ENCODE measurements around the gene TMEM132D.

Gene TMEM132D

DNA sequence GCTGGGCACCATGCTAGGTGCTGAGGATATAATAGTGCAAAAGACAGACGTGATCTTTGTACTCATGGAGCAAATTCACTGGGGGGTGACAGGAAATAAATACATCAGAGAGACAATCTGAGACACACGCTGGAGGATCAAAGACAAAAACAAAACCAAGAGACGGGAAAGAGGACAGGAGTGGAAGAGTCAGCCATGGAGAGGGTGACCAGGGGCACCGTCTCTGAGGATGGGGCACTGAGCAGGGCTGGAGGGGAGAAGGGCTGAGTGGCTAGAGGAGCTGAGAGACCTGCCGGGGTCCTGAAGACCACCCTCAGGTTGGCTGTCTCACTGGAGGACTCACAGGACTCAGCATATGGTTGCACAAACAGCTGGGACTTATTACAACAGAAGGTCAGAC, 81.9 kb downstream of the TMEM132D start:
- DNase-seq: no peak

DNA sequence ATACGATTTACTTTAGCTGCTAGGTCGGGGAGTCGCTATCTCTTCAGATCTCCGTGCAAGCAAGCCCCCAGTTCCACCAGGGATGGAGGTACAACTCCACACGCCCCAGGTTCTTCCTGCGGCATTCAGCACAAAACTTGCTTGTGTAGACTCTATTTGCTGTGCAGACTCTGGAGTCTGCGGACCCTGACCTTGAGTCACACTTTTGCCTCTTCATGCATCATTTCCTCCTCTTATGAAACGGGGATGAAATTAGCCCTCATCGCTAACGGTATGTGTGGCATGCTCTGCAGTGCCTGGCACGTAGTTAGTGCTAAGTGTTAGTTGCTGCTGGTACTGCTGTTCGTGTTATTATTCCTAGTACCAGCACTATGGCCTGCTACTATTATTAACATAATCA, 84.4 kb downstream of the TMEM132D start:
- DNase-seq: no peak

DNA sequence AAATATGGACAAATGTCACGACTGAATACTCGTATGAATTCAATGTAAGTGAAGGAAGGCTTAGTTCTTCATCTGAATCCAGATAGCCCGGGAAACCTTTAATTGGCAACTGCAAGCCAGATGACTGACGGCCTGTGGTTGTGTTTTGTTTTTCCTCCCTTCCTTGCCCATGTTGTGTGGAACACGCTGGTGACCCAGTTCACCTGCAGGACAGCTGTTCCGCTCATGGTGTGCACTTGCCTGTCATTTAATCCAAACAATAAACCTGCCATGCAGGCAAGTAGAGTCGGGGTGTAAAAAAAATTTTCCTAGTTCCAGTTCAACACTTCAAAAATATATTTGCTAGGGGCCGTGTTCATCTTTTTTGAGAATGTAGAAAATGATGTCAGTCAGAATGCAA, 88.0 kb downstream of the TMEM132D start:
- DNase-seq: no peak

DNA sequence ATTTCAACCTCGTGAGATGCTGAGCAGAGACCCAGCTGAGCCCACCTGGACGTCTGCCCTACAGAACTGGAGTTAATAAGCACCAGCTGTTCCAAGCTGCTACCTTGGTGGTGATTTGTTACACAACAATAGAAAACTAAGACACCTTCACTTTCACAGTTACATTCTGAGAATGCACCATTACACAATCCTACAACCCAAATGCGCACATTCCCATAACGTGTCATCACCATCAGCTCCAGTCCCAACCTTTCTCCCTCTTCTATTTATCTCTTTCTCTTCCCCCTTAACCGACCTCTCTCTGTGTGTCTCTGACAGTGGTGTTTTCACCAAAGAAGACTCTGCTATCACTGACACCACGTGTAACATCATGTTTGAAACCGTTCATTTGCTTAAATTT, 91.9 kb downstream of the TMEM132D start:
- DNase-seq: no peak

DNA sequence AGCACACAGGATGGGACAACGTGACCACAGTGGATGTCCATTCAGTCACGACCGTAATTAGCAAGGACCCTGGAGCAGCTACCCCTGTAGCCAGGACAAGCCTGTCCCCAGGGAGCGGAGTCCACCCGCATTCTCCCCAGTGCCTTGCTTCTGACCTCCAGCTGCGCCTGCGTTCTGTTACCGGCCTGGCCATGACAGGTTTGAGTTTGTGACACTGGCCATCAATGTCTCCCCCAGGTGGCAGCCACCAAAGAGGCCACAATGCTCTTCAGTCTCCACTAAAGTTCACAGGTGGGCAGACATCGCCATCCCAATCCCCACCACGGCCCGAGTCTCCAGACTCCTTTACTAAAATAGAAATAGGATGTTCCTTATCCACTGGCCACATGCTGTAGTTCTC, 96.7 kb downstream of the TMEM132D start:
- DNase-seq: no peak

DNA sequence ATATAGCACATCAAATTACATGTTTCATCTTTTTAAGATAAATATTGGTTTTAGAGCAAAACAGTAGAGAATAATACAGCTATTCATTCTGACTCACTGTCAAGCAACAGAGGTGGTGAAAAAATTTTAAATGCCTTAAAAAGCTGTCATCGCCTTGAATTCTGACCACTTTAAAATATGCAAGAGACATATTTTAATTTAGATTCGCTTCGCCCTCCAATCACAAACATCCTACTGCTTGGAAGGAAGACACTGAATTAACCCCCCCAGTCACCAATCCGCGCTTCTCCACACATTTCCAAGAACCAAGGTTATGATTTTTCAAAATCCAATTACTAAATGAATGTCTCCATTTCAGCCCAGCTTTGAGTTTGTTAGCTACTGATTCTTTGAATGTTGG, 112.4 kb downstream of the TMEM132D start:
- no peak for DNase-seq

DNA sequence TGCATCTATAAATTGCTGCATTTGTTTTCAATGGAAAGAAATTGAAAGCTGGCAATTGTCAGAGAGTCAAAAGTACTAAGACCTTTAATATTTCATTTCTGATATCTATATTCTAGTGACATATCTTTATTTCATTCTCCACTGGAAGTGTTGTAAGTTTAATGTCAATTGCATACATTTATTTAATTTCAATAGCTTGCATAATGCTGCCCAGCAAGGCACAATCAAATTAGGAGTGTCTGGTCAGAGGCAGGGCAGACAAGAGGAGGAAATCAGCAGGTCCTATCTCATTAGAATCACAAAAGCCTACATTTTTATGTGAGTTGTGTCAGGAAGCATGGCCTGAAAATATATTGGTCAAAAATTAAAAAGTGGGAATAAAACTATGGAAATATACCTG, 112.9 kb downstream of the TMEM132D start:
- DNase-seq: no peak

DNA sequence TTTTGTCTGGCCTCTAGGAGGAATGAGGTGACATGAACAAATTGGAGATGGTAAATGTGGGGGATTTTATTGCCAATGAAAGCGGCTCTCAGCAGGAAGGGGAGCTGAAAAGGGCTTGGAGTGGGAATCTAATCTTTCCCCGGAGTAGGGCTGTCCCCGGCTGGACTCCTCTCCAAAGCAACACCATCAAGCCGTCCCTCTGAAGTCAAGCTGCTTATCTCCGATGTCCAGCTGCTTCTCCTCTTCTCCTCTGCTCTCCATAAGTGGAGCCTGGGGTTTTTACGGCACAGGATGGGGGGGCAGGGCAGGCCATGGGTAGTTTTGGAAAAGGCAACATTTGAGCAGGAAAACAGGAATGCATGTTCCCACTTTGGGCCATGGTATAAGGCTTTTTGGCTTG, 113.5 kb downstream of the TMEM132D start:
- DNase-seq: peak in 1 of 2 experiments; percentile 2

DNA sequence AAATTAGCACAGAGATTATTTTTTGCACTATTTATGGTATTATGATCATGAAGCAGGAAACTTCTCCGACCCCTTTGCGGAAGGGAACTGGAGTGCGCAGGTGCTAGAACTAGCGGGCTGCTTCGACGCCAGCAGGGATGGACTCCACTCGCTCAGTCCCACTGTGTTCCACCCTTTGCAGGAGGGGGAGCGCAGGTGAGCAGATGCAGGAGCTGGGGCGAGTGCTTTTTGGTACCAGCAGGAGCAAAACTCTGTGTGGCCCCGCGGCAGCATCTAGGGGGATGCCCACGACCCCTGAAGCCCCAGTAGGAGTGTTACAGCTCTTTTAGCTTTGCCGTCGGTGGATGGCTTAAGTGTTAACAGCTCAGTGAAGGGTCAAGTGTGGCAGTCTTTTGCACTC, 113.9 kb downstream of the TMEM132D start:
- no peak for DNase-seq

DNA sequence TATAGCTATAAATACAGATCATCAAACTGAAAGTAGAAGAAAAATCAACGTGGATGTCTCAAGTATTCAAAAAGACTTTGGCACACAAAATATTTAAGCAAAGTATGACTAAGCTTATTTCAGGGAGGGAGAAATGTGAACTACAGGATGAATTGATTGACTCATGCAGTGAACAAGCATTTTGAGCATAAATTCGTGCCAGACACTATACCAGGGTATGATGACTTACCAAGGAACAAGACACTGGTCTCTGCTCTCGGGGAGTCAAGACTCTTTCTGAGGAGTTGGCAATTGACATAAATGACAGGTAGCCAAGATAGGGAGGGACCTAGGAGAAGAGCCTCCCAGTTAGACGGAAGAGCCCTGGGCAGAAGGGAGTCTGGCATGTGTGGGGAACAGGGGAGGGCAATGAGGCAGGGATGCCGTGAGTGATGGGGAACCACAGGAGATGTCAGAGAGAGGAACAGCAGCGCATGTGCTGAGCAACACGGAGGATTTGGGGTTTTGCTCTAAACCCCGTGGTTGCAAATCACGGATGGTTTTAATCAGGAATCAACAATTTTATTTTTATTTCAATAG, 115.2 kb downstream of the TMEM132D start:
- no peak for DNase-seq

DNA sequence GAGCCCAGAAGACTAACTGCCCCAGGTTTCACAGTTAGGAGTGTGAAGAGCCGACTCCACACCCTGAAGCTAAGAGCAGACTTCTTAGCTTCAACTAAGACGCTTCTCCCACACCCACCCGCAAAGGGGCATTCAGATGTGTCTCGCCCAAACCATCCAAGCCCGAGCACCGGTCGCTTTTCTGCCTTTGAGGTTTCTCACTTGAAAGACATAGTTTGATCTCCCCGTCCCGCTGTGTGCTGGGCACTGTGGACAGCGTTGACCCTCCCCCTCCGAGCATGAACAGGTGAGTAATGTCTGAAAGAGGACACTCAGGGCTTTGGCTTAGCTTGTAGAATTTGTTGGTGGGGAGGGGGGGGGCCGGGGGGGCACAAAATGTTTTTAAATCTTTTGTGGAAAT, 123.8 kb downstream of the TMEM132D start:
- DNase-seq: no peak

DNA sequence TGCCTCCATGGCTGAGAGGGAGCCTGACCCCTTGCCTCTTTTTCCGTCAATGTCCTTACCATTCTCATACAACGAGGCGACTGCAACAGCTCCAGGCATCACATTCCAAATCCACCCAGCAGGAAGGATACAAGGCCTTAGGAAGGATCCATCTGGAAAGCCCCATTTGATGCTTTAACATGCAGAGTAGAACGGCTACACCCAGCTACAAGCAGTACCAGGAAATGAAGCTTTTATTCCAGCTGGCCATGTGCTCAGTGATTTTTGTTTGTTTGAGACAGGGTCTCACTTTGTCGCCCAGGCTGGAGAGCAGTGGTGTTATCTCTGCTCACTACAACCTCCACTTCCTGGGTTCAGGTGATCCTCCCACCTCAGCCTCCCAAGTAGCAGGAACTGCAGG, 124.8 kb downstream of the TMEM132D start:
- no peak for DNase-seq

DNA sequence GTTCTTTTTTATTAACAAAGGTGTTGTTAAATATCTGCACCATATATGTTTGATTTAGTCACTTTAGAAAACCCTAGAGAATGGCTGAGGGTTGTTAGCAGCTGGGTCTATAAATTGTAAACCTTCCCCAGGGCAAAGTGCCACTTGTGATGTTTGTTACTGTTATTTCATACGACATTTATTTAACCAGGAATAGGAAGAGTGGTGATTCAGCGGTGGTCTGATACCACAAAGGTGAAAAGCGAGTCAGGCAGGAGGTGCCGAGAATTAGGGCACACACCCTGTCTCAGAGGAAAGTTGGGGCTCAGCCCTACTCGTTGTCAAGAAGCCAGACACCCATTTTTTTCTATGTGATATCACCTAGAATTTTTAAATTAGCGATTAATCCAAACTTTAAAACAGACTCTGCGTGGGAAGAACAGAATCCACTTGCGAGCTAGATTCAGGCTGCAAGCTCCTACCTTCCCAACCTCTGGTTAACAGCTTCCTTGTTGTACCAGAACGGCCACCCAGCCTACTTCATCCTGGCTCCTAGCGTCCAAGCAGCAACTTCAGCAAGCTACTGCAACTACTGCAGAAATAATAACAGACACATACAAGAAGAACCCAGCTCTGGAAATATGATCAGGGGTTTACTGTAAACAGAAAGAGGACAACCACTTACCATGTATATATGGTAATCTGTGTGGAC, 126.7 kb downstream of the TMEM132D start:
- no peak for DNase-seq

DNA sequence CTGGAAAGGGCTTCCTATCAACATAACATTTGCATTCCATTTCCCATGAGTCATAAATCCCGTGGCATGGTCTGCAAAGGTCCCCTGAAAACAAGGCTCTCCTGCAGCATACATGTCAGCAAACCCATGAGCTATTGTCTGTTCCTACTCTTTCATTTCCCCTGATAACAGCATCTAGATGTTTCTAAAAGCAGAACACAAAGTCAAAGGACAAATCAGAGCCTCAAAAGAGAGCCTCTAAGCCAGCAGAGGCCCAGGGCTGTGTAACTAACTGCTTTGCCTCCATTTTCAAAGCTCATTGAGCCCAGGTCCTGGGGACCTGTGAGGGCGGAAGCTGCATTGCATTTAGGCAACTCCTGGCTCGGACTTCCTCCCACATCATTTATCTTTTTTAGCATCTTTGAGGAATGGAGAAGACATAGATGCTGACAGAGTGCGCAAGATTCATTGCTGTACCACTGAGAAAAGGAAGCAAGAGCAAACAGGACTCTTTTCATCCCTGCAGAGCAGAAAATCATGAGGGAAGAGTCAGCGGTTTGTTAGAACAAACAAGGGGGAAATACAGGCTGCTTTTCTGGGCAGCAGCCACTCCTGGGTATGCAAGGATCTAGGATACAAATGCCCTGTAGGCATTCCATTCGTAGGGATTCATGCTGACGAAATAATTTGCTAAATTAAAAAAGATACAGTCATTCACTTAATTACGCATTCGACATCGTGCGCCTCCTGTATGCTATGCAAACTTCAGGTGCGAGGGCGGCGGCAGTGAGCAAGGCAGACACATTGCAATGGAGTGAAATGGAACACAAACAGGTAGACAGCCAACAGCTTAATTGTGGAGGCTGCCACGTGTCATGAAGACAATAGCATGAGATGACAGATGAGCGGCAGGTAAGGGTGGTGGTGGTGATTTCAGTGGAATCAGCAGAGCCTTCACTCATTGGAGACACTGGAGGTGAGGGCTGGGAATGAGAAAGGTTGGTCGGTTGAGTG, 131.0 kb downstream of the TMEM132D start:
- no peak for DNase-seq

DNA sequence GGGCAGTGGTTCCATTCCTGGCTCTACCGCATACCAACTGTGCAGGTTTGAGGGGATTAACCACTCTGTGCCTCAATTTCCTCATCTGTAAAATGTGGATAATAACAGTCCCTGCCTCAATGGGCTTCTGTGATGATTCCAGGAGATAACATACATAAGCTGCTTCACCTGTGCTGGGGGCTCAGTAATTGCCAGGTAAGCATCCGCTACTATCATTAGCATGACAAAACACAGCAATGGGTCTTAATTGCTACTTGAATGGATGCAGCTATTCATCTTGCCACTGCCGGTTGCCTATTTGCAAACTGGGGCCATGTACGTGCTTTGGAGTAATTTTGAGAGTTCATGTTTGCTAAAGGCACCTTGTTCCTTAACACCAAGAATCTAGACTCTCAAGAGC, 132.6 kb downstream of the TMEM132D start:
- DNase-seq: no peak

DNA sequence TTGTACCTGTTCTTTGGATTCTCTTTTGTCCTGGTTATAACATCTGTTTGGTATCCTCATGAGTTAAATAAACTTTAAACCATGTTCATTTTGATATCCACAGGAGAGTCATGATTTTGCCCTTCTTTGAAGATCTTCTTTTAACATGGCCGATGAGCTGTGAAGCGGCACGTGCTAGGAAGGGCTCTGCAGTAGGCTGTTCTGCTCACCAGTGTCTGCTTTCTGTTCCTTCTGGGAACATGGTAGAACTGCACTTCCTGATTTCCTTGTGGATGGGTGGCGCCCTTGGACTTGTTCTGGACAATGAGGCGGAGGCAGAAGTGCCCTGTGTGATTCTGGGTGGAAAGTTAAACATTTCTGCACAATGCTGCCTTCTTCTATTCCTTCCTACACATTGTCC, 138.1 kb downstream of the TMEM132D start:
- DNase-seq: no peak

DNA sequence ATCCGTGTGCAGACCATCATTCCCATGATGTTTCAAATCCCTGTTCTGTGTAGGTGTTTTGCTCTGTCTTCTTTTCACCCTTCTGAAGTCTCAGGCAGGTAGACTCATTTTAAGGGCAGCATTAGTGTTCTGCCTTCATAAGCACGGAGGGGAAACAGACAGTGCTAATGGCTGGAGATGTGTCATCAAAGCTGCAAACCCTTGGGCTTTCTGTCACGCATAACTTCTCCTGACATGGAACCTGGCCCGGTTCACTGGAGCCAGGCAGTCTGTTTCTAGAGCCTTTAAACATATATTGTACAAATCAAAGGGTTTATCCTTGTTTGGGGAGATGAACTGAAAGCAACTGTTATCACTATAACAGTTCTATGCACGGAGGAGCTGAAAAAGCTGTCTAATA, 141.4 kb downstream of the TMEM132D start:
- no peak for DNase-seq

DNA sequence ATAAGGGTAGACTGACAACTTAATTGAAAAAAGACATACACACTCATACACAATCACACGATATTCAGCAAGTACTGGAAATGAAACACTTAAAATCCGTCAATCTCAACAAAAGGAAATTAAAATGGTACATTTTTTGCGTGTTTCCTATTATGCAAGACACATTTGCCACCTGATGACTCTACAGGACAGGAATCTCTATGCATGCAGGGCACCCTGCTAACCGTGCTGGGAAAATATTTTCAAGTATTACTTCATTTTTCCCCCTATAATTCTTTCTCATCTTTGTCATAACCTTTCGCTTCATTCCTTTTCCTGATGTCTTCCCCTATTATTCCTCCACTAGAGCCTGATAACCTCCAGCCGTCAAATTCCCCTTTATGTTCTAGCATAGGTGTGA, 150.2 kb downstream of the TMEM132D start:
- DNase-seq: no peak

DNA sequence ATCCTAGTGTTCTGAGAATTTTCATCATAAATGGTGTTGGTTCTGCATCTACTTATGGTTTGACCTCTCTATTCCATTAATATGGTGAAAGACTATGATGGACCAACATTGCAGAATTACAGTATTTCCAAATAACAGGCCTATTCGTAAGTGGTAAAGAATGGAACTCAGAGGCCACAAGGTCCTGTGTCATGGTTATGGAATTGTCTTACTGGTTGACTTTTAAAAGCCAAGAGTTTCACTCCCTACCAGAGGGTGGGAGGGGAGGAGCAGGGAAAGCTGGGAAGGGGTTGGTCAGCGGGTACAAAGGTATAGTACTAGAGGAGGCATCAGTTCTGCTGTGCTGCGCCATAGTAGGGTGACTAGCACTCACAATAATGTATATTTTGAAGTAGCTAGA, 153.4 kb downstream of the TMEM132D start:
- no peak for DNase-seq

DNA sequence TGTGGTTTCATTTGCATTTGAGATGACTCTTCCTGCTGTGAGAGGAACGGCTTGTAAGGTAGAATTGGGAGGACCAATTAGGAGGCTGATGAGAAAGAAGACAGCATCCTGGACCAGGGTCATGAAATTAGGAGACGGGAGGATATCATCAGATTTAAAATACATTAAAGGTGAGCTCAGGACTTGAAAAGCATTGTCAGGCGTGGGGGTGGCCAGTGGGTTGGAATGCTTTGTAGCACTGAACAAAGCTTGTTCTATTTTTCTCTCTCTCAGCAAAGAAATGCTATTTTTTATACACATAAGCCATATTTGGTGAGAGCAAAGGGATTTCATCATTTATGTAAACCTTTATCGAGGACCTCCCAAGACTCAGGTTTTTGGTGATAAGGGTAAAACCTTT, 157.5 kb downstream of the TMEM132D start:
- no peak for DNase-seq

DNA sequence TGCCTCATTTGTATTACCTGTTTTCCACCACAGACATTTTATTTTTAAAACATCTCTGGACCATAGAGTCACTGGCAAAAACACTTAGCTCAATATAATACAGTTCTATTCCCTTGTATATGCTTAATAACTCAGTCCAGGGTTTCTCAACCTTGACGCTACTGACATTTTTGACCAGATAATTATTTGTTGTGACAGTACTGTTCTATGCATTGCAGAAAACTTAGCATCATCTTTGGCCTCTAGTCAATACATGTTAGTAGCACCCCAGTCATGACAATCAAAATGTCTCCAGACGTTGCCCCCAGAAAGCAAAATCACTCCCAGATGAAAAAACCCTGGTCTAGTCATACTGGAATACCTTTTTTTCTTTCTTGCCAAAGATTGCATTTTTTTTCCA, 174.7 kb downstream of the TMEM132D start:
- DNase-seq: no peak

DNA sequence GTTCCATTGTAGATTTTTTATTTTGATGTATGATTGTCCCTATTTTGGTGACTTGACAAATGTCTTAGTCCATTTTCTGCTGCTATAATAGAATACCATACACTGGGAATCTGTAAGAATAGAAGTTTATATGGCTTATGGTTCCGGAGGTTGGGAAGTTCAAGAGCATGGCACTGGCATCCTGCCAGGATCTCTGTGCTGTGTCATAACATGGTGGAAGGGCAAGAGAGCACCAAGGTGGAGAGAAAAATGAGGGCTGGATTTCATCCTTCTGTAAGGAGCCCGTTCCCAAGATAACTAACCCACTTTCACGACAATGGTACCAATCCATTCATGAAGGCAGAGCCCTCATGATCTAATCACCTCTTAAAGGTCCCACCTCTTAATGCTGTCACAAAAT, 176.7 kb downstream of the TMEM132D start:
- no peak for DNase-seq

DNA sequence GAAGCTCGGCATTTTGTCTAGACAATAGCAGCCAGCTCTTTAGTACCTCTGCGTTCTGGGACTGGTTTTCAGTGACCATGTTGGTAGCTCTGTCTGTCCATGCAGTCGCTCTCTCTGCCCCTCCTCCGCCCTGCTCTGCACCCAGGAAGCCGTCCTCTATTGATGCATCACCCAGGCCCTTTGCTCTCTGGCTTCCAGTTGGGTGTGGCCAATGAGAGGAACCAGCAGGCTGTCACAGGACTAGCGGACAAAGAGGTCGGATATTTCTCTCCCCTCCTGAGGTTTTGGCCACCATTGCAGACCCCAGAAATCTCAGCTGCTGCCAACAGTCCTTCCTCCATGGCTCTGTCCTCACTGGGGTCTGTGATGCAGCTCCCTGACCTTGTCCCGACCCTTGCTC, 180.6 kb downstream of the TMEM132D start:
- DNase-seq: no peak

DNA sequence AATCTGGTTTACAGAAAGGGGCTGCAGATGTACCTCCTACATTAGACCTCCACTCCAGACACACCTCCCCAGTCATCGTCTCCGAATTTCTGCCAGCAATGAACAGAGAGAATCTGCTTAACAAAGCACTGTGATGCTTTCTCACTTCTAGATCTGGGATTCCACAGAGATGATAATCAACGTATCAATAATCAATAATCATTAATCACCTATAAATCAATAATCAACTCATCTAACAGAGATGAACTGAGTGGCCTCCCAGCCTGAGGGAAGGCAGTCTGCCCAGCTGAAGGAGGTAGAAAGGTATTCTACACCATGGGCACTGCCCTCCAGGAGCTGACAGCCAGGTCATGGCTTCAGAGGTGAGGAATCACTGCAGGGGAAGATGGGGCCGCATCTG, 183.2 kb downstream of the TMEM132D start:
- DNase-seq: no peak
